Karpas-422 (cell line): Measurements from ENCODE around the gene U2AF1L4. TPM values are rescaled to one million over a fixed set of nuclear protein-coding genes. Genes with fewer than 3 reads are reported as not detected.

ENCODE experiments used
- DNase-seq: peaks from one replicate; pipeline ENCODE4 v3.0.0-alpha.2; 2015
- H2AFZ ChIP-seq: fragments of 200-600 bp; sonication (generic); 2 replicates; pipeline ENCODE4 v1.6.1; 2014; ENCODE audit warnings: antibody characterized with exemption, low read length, mixed read lengths
- H3K27ac ChIP-seq: fragments of 200-600 bp; sonication (generic); 2 replicates; pipeline ENCODE4 v1.5.1; 2014; ENCODE audit warnings: mild to moderate bottlenecking, low read length, moderate library complexity
- H3K27me3 ChIP-seq: fragments of 200-600 bp; sonication (generic); 2 replicates; pipeline ENCODE4 v1.6.1; 2014; ENCODE audit warnings: low read length, mixed read lengths
- H3K36me3 ChIP-seq: fragments of 200-600 bp; sonication (generic); 2 replicates; pipeline ENCODE4 v1.6.1; 2014; ENCODE audit warnings: low read length, mixed read lengths; ENCODE audit not compliant: insufficient read depth
- H3K4me1 ChIP-seq: fragments of 200-600 bp; sonication (generic); 2 replicates; pipeline ENCODE4 v1.6.1; 2014; ENCODE audit warnings: mild to moderate bottlenecking, low read length, mixed read lengths
- H3K4me2 ChIP-seq: fragments of 200-600 bp; sonication (generic); 2 replicates; pipeline ENCODE4 v1.6.1; 2014; ENCODE audit warnings: low read length, low read depth, mild to moderate bottlenecking; ENCODE audit not compliant: poor library complexity, severe bottlenecking
- H3K4me3 ChIP-seq: fragments of 200-600 bp; sonication (generic); 2 replicates; pipeline ENCODE4 v1.5.1; 2014; ENCODE audit warnings: mild to moderate bottlenecking, antibody characterized with exemption, low read length, mixed read lengths
- H3K79me2 ChIP-seq: fragments of 200-600 bp; sonication (generic); 2 replicates; pipeline ENCODE4 v1.6.1; 2014; ENCODE audit warnings: mild to moderate bottlenecking, low read length, mixed read lengths
- H3K9ac ChIP-seq: fragments of 200-600 bp; sonication (generic); 2 replicates; pipeline ENCODE4 v1.6.0; 2014; ENCODE audit warnings: low read length
- H3K9me2 ChIP-seq: fragments of 200-600 bp; sonication (generic), shearing (Covaris generic); replicated peaks from 2 replicates; pipeline ENCODE4 v1.6.0; 2014; ENCODE audit warnings: mild to moderate bottlenecking, low read length, moderate library complexity; ENCODE audit not compliant: insufficient read depth
- H3K9me3 ChIP-seq: fragments of 300-700, 200-600 bp; sonication (generic); 2 replicates; pipeline ENCODE4 v1.6.1; 2014; ENCODE audit warnings: low read length, mixed read lengths
- H4K20me1 ChIP-seq: fragments of 200-600 bp; sonication (generic); 2 replicates; pipeline ENCODE4 v1.6.1; 2014; ENCODE audit warnings: mild to moderate bottlenecking, antibody characterized with exemption, low read length, low read depth; ENCODE audit not compliant: insufficient read depth
- total RNA-seq: library from RNA; depleted of rRNA; stranded (reverse); fragments of >200 nt; shearing (Covaris generic); gene quantifications from 2 replicates; pipeline ENCODE4 v1.2.3, GENCODE V29; 2014; ENCODE audit warnings: low replicate concordance

U2AF1L4 gene
- total RNA-seq, 1 experiment from 2014 or later, result 50.4 TPM

DNA sequence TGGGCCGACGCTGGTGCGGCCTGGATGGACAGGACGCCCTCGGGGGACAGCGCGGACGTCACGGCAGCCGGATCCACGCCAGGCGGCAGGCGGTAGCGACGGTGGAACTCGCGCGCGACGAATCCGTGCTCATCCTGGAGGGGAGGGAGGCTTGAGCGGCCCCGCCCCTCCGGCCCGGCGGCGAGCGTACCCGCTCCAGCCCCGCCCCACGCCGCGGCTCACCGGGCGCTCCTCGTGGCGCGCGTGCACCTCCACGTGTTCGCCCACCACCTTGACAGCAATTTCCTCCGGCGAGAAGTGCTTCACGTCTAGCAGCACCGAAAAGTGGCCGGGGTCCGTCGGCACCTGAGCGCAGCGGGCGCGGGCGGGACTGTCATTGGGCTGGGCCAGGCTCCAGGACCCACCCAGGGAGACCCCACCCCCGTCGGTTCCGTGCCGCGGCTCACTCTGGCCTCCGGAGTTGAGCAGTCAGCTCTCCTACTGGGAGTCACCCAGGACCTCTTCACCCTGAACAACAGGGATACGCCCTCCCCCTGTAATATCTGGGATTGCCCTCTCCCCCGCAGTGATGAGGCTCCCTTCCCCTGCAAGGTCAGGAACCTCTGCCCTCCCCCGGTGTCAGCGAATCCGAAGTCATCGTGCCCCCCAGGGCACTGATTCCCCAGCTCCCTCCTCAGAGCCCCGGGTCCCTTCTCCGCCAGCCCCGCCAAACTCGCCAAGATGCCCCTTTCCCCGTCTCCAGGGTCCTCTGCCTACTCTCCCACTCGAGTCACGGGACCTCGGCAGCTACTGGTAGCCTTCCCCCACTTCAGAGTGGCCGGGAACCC lies 10.5 kb upstream of the U2AF1L4 start:
- DNase-seq, result no peak

GRCh38 chr19:35755131-35755549 lies 9.9 kb upstream of the U2AF1L4 start:
- no peak overlapping the region for H3K27ac ChIP-seq
- no peak overlapping the region for H2AFZ ChIP-seq
- no peaks in the 10 kb centered on the region for H3K27me3 ChIP-seq
- H3K4me2 ChIP-seq, result no peak overlapping the region
- peaks cover 5% of the 10 kb centered on the region for H3K36me3 ChIP-seq
- DNase-seq, result no peak
- peaks cover 25% of the 10 kb centered on the region for H3K4me1 ChIP-seq
- peaks cover 24% of the 10 kb centered on the region for H3K79me2 ChIP-seq
- H4K20me1 ChIP-seq, result peaks cover 10% of the 10 kb centered on the region; the same call in 1 of the 2 replicates
- no peaks in the 10 kb centered on the region for H3K9me3 ChIP-seq
- no peaks in the 10 kb centered on the region for H3K9me2 ChIP-seq
- H3K4me3 ChIP-seq, result no peak overlapping the region
- H3K9ac ChIP-seq, result no peak overlapping the region

More for the DNA sequence above, 10.5 kb upstream of the U2AF1L4 start:
- Histone ChIP-seq H3K27ac (no peak overlapping the region), H3K4me2 (no peak overlapping the region), H2AFZ (no peak overlapping the region), H3K9me2 (no peaks in the 10 kb centered on the region), H3K9ac (no peak overlapping the region), H4K20me1 (peaks cover 10% of the 10 kb centered on the region; the same call in 1 of the 2 replicates), H3K4me1 (peaks cover 22% of the 10 kb centered on the region), H3K9me3 (no peaks in the 10 kb centered on the region), H3K4me3 (no peak overlapping the region), H3K27me3 (no peaks in the 10 kb centered on the region), H3K79me2 (peaks cover 23% of the 10 kb centered on the region), H3K36me3 (peaks cover 11% of the 10 kb centered on the region)

- DNase-seq, result no peak
- no peak overlapping the region for H3K4me2 ChIP-seq
- H3K9me2 ChIP-seq, result no peaks in the 10 kb centered on the region
- no peaks in the 10 kb centered on the region for H3K9me3 ChIP-seq
- H3K27ac ChIP-seq, result no peak overlapping the region
- no peaks in the 10 kb centered on the region for H3K27me3 ChIP-seq
- H3K4me1 ChIP-seq, result peaks cover 27% of the 10 kb centered on the region
- no peak overlapping the region for H3K9ac ChIP-seq
- peaks cover 10% of the 10 kb centered on the region; the same call in 1 of the 2 replicates for H4K20me1 ChIP-seq
- H3K4me3 ChIP-seq, result no peak overlapping the region
- H3K79me2 ChIP-seq, result peaks cover 23% of the 10 kb centered on the region
- H2AFZ ChIP-seq, result no peak overlapping the region
- H3K36me3 ChIP-seq, result 0 out of 2 replicates have a peak, but pooled peaks cover under 1% of the 10 kb centered on the region
Observed at GRCh38 chr19:35754370-35755130, 9.3 kb upstream of the U2AF1L4 start.

DNA sequence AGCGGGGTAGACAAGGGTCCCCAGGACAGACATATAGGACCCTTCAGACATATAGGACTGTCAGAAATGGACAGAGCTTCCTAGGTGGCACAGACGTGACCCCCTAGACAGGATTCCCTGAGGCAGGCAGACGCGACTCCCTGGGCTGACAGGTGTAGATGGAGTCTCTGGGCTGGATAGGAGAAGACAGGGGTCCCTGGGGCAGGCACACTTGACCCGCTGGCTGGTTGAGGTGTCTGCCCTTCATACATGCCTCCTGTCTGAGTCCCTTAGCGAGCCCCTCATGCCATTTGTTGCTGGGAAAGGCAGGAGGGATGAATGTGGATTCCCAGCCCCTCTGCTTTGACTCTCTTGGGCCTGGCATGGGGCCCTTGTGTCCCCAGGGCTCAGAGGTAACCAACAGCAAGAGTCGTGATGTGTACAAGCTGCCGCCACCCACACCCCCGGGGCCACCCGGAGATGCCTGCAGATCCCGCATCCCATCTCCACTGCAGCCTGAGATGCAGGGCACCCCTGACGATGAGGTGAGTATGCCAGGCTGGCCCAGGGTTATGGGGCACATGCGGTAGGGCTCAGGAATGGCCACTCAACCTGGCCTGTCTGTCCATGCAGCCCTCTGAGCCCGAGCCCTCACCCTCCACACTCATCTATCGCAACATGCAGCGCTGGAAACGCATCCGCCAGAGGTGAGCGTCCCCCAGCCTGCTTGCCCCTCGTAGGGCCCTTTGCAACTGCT lies 8.6 kb upstream of the U2AF1L4 start:
- Histone ChIP-seq H2AFZ (no peak overlapping the region), H3K4me1 (peaks cover 24% of the 10 kb centered on the region), H3K79me2 (peaks cover 20% of the 10 kb centered on the region), H3K27ac (no peak overlapping the region), H3K36me3 (no peaks in the 10 kb centered on the region), H3K4me2 (no peak overlapping the region), H3K9ac (no peak overlapping the region), H3K9me2 (no peaks in the 10 kb centered on the region), H3K9me3 (no peaks in the 10 kb centered on the region), H3K27me3 (no peaks in the 10 kb centered on the region), H3K4me3 (no peak overlapping the region), H4K20me1 (peaks cover 4% of the 10 kb centered on the region; the same call in 1 of the 2 replicates)
- no peak for DNase-seq

- no peaks in the 10 kb centered on the region for H3K36me3 ChIP-seq
- H3K4me1 ChIP-seq, result peaks cover 24% of the 10 kb centered on the region
- no peaks in the 10 kb centered on the region for H3K9me3 ChIP-seq
- H3K9me2 ChIP-seq, result no peaks in the 10 kb centered on the region
- no peak for DNase-seq
- no peaks in the 10 kb centered on the region for H3K27me3 ChIP-seq
- H3K4me3 ChIP-seq, result no peak overlapping the region
- no peak overlapping the region for H3K4me2 ChIP-seq
- peaks cover 16% of the 10 kb centered on the region for H3K79me2 ChIP-seq
- H2AFZ ChIP-seq, result no peak overlapping the region
- no peak overlapping the region for H3K27ac ChIP-seq
- H4K20me1 ChIP-seq, result no peaks in the 10 kb centered on the region
- H3K9ac ChIP-seq, result no peak overlapping the region
Observed at GRCh38 chr19:35752746-35753350, 7.6 kb upstream of the U2AF1L4 start.

GRCh38 chr19:35751839-35752745 lies 6.9 kb upstream of the U2AF1L4 start:
- H3K4me1 ChIP-seq, result peaks cover 26% of the 10 kb centered on the region
- H3K36me3 ChIP-seq, result no peaks in the 10 kb centered on the region
- no peak overlapping the region for H3K4me2 ChIP-seq
- no peak overlapping the region for H2AFZ ChIP-seq
- peaks cover 19% of the 10 kb centered on the region for H3K79me2 ChIP-seq
- H3K27ac ChIP-seq, result no peak overlapping the region
- H3K9ac ChIP-seq, result no peak overlapping the region
- H3K9me2 ChIP-seq, result no peaks in the 10 kb centered on the region
- DNase-seq, result no peak
- H4K20me1 ChIP-seq, result no peaks in the 10 kb centered on the region
- no peaks in the 10 kb centered on the region for H3K27me3 ChIP-seq
- H3K4me3 ChIP-seq, result no peak overlapping the region
- H3K9me3 ChIP-seq, result no peaks in the 10 kb centered on the region

GRCh38 chr19:35750167-35750566 lies 4.9 kb upstream of the U2AF1L4 start:
- no peak overlapping the region for H3K27ac ChIP-seq
- H3K9me2 ChIP-seq, result no peaks in the 10 kb centered on the region
- no peaks in the 10 kb centered on the region for H4K20me1 ChIP-seq
- H2AFZ ChIP-seq, result no peak overlapping the region
- H3K9ac ChIP-seq, result peak overlapping the region; percentile 31
- no peaks in the 10 kb centered on the region for H3K27me3 ChIP-seq
- H3K9me3 ChIP-seq, result no peaks in the 10 kb centered on the region
- peaks cover 32% of the 10 kb centered on the region for H3K4me1 ChIP-seq
- peaks cover 32% of the 10 kb centered on the region for H3K79me2 ChIP-seq
- no peak for DNase-seq
- H3K4me2 ChIP-seq, result peak overlapping the region; percentile 95
- H3K36me3 ChIP-seq, result no peaks in the 10 kb centered on the region
- H3K4me3 ChIP-seq, result peak overlapping the region; percentile 7; the same call in 1 of the 2 replicates
